HCT116 (cell line): Measurements from ENCODE around the gene RPLP2. TPM values are rescaled to one million over a fixed set of nuclear protein-coding genes. Genes with fewer than 3 reads are reported as not detected.

Experiments used
- ATAC-seq: fragments of 200-7000 bp; cut with Tn5 transposase; 2 replicates; pipeline ENCODE4 v1.9.1; 2020; ENCODE audit warnings: mild to moderate bottlenecking, moderate library complexity
- BruUV-seq: library from RNA; stranded (reverse); fragments of 400-500 nt; replicated peaks from 2 replicates; lab custom pipeline; 2021; lab: Mats Ljungman, UMichigan
- CTCF ChIA-PET: fragments of 300-600 bp; sonication (Branson Sonifier 250); formaldehyde crosslinking; loops from one replicate; lab custom pipeline; 2021; ENCODE audit warnings: antibody characterized with exemption; lab: Charles Lee
- POLR2A ChIA-PET: fragments of 300-600, 350-600 bp; sonication (Branson Sonifier 250); formaldehyde crosslinking; loops from one replicate; lab custom pipeline; 2021; ENCODE audit warnings: antibody characterized with exemption; lab: Charles Lee
- RAD21 ChIA-PET, 2 experiments: fragments of 300-600 bp; sonication (Branson Sonifier 250); formaldehyde crosslinking; loops; one replicate each; lab custom pipeline; 2023; ENCODE audit warnings: low total read pairs in 2 of 2; ENCODE audit not compliant: uncharacterized antibody in 2 of 2, unreplicated experiment in 2 of 2, low non-redundant PET in 1 of 2; lab: Charles Lee
- DNase-seq: peaks from one replicate; pipeline ENCODE4 v3.0.0-alpha.2; 2010; ENCODE audit warnings: low read depth, low spot score
- H2AFZ ChIP-seq: fragments of 200-600 bp; shearing (Covaris generic), sonication (generic); 2 replicates; pipeline ENCODE4 v1.6.1; 2017; ENCODE audit warnings: low read depth, mixed run types, mixed read lengths, antibody characterized with exemption, low read length; ENCODE audit not compliant: poor library complexity, severe bottlenecking
- H3K27ac ChIP-seq: 2 replicates; pipeline ENCODE4 v1.5.1; 2012; ENCODE audit warnings: low read depth, low read length
- H3K27me3 ChIP-seq: fragments of 200-600 bp; sonication (generic); 2 replicates; pipeline ENCODE4 v1.6.1; 2016; ENCODE audit warnings: mixed run types, low read length, mixed read lengths; ENCODE audit not compliant: insufficient read depth
- H3K36me3 ChIP-seq, 2 experiments: fragments of 200-500 bp in 1 of 2; fragments of 200-600 bp in 1 of 2; sonication (Bioruptor generic) in 1 of 2; sonication (generic) in 1 of 2; 2 replicates each; pipeline versions ENCODE4 v1.5.1 to v1.6.1; 2014 to 2016; ENCODE audit warnings: low read length in 2 of 2, inconsistent platforms in 1 of 2, mixed read lengths in 1 of 2, mixed run types in 1 of 2; ENCODE audit not compliant: insufficient read depth in 2 of 2, control insufficient read depth in 1 of 2
- H3K4me1 ChIP-seq, 2 experiments: fragments of 200-600 bp in 1 of 2; sonication (generic) in 1 of 2; 2 replicates each; pipeline versions ENCODE4 v1.5.1 to v1.6.1; 2012 to 2017; ENCODE audit warnings: low read length in 2 of 2, inconsistent platforms in 1 of 2, mild to moderate bottlenecking in 1 of 2, mixed read lengths in 1 of 2, mixed run types in 1 of 2, moderate library complexity in 1 of 2; ENCODE audit not compliant: insufficient read depth in 2 of 2, control insufficient read depth in 1 of 2
- H3K4me2 ChIP-seq: fragments of 200-600 bp; sonication (generic); 2 replicates; pipeline ENCODE4 v1.6.1; 2017; ENCODE audit warnings: mixed run types, low read length, mixed read lengths
- H3K4me3 ChIP-seq, 2 experiments: fragments of 200-600 bp in 1 of 2; sonication (generic) in 1 of 2; replicated peaks in 1 of 2; 2 replicates each; pipeline ENCODE4 v1.5.1; 2011 to 2016; ENCODE audit warnings: low read length in 2 of 2, control low read depth in 1 of 2, low read depth in 1 of 2, mild to moderate bottlenecking in 1 of 2, mixed read lengths in 1 of 2, mixed run types in 1 of 2
- H3K79me2 ChIP-seq: fragments of 200-600 bp; sonication (generic); 2 replicates; pipeline ENCODE4 v1.6.1; 2017; ENCODE audit warnings: mild to moderate bottlenecking, mixed run types, low read length, moderate library complexity, mixed read lengths; ENCODE audit not compliant: insufficient read depth
- H3K9ac ChIP-seq: fragments of 200-600 bp; sonication (generic); 2 replicates; pipeline ENCODE4 v1.6.1; 2016; ENCODE audit warnings: low read length, mixed read lengths
- H3K9me2 ChIP-seq: fragments of 200-600 bp; sonication (generic), shearing (Covaris generic); 2 replicates; pipeline ENCODE4 v1.6.1; 2017; ENCODE audit warnings: mixed run types, mild to moderate bottlenecking, moderate library complexity; ENCODE audit not compliant: insufficient read depth
- H3K9me3 ChIP-seq, 2 experiments: fragments of 200-500 bp in 1 of 2; fragments of 200-600 bp in 1 of 2; sonication (Bioruptor generic) in 1 of 2; sonication (generic) in 1 of 2; 2 replicates each; pipeline ENCODE4 v1.6.1; 2014 to 2017; ENCODE audit warnings: low read length in 2 of 2, mixed read lengths in 2 of 2, inconsistent platforms in 1 of 2, low read depth in 1 of 2, mild to moderate bottlenecking in 1 of 2, mixed run types in 1 of 2, moderate library complexity in 1 of 2; ENCODE audit not compliant: control insufficient read depth in 1 of 2, insufficient read depth in 1 of 2
- H4K20me1 ChIP-seq: fragments of 200-600 bp; sonication (generic), shearing (Covaris generic); 2 replicates; pipeline ENCODE4 v1.6.1; 2017; ENCODE audit warnings: mixed run types, mild to moderate bottlenecking, moderate library complexity; ENCODE audit not compliant: insufficient read depth
- CEBPB ChIP-seq: IDR thresholded peaks from 2 replicates; pipeline ENCODE4 v1.6.1; 2012; ENCODE audit warnings: low read depth
- CTCF ChIP-seq, 3 experiments: fragments of 200-600 bp in 1 of 3; sonication (generic) in 1 of 3; IDR thresholded peaks in 2 of 3; conservative IDR thresholded peaks in 1 of 3; 2 replicates each; pipeline ENCODE4 v1.5.1; 2012 to 2017; ENCODE audit warnings: low read depth in 2 of 3, low read length in 2 of 3, antibody characterized with exemption in 1 of 3, borderline replicate concordance in 1 of 3, control low read depth in 1 of 3, mild to moderate bottlenecking in 1 of 3, mixed read lengths in 1 of 3, mixed run types in 1 of 3, moderate library complexity in 1 of 3; ENCODE audit not compliant: insufficient read depth in 1 of 3
- EZH2 ChIP-seq: fragments of 200-600 bp; sonication (generic); IDR thresholded peaks from 2 replicates; pipeline ENCODE4 v1.6.1; 2017; ENCODE audit warnings: antibody characterized with exemption, mixed run types
- FOSL1 ChIP-seq: IDR thresholded peaks from 2 replicates; pipeline ENCODE4 v1.6.1; 2012; ENCODE audit warnings: low read depth
- MAX ChIP-seq: IDR thresholded peaks from 2 replicates; pipeline ENCODE4 v1.6.1; 2012
- POLR2A ChIP-seq: IDR thresholded peaks from 2 replicates; pipeline ENCODE4 v1.7.0; 2011; ENCODE audit warnings: borderline replicate concordance; ENCODE audit not compliant: insufficient read depth, insufficient read length; ENCODE audit errors: extremely low read depth
- POLR2AphosphoS5 ChIP-seq: IDR thresholded peaks from 2 replicates; pipeline ENCODE4 v1.6.1; 2011; ENCODE audit warnings: mild to moderate bottlenecking, low read depth, low read length, moderate library complexity
- RAD21 ChIP-seq: IDR thresholded peaks from 2 replicates; pipeline ENCODE4 v1.6.1; 2012; ENCODE audit warnings: low read depth, mild to moderate bottlenecking
- REST ChIP-seq: IDR thresholded peaks from 2 replicates; pipeline ENCODE4 v1.6.1; 2012; ENCODE audit warnings: low read depth
- SIN3A ChIP-seq: IDR thresholded peaks from 2 replicates; pipeline ENCODE4 v1.6.1; 2012; ENCODE audit warnings: low read depth
- TCF7L2 ChIP-seq: IDR thresholded peaks from 2 replicates; pipeline ENCODE4 v1.7.0; 2011; ENCODE audit warnings: borderline replicate concordance, inconsistent platforms; ENCODE audit not compliant: insufficient read depth, insufficient read length; ENCODE audit errors: extremely low read depth
- YY1 ChIP-seq: IDR thresholded peaks from 2 replicates; pipeline ENCODE4 v1.6.1; 2011; ENCODE audit warnings: low read length, low read depth, moderate library complexity, mild to moderate bottlenecking; ENCODE audit not compliant: insufficient replicate concordance; ENCODE audit errors: extremely low read depth
- ZFX ChIP-seq: fragments of 450-650 bp; IDR thresholded peaks from 2 replicates; pipeline ENCODE4 v1.6.1; 2017
- ZNF274 ChIP-seq: fragments of 200-500 bp; sonication (Bioruptor generic); IDR thresholded peaks from 2 replicates; pipeline ENCODE4 v1.6.1; 2014; ENCODE audit warnings: mild to moderate bottlenecking, low read depth, low read length, inconsistent platforms
- intact Hi-C: fragments of 100-400 bp; cut with micrococcal nuclease; formaldehyde crosslinking; loops from 2 replicates; pipeline ENCODE4 v1.10.0; 2022
- total RNA-seq: library from RNA; stranded (reverse); gene quantifications from one replicate; pipeline ENCODE4 v1.2.1, GENCODE V29; 2021; ENCODE audit not compliant: unreplicated experiment
- TF ChIP-seq, protein P1 (sequence below): IDR thresholded peaks from 2 replicates; pipeline ENCODE4 v1.6.1; 2012

RPLP2 gene
- total RNA-seq, 1 experiment from 2014 or later = 3,615 TPM

DNA sequence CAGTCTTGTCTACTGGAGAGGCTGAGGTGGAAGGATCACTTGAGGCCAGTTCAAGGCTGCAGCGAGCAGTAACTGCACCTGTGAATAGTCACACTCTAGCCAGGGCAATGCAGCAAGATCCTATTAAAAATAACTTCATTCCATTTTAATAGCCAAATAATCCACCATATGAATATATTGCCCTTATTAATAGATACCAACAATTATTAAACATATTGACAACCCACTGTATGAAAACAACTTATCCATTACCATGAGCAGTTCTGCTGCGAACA is 42.9 kb upstream of the RPLP2 start:
- intact Hi-C loops = no loop called here
- H3K79me2 ChIP-seq = peaks cover 21% of the 10 kb centered on the region
- CTCF ChIA-PET = interaction anchor here (0.6 kb wide), 1 partner anchor 12 kb away, joined by 3 read pairs; no protein-coding TSS in a partner anchor
- TF ChIP-seq CEBPB = no peak
- no peak for TF ChIP-seq MAX
- TF ChIP-seq, protein P1, sequence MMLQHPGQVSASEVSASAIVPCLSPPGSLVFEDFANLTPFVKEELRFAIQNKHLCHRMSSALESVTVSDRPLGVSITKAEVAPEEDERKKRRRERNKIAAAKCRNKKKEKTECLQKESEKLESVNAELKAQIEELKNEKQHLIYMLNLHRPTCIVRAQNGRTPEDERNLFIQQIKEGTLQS = no peak
- no peak for TF ChIP-seq YY1
- no peak for TF ChIP-seq POLR2A
- TF ChIP-seq EZH2 = no peak
- TF ChIP-seq FOSL1 = no peak
- TF ChIP-seq SIN3A = no peak
- no peak for TF ChIP-seq REST
- no peak for TF ChIP-seq ZNF274
- no peak for TF ChIP-seq ZFX
- TF ChIP-seq POLR2AphosphoS5 = no peak
- TF ChIP-seq CTCF (IDR thresholded peaks at IDR 0.05 in 2 of 3, conservative IDR thresholded peaks at IDR 0.05 in 1 of 3; ENCODE audit: borderline replicate concordance in 1 of 3, insufficient read depth in 1 of 3, low read depth in 2 of 3, low read length in 2 of 3) = no peak
- no peak for TF ChIP-seq RAD21
- no peak for TF ChIP-seq TCF7L2
- H3K36me3 ChIP-seq = peaks cover 26 to 61% of the 10 kb centered on the region in 2 experiments
- peak overlapping the region; percentile 45; the same call in 1 of the 2 replicates for H3K27ac ChIP-seq
- no TSS peak for BruUV-seq
- no peaks in the 10 kb centered on the region for H3K27me3 ChIP-seq
- no peak overlapping the region for H3K4me3 ChIP-seq
- peaks cover 16 to 43% of the 10 kb centered on the region in 2 experiments for H3K4me1 ChIP-seq
- H2AFZ ChIP-seq = no peak overlapping the region
- POLR2A ChIA-PET = no interaction called here
- H4K20me1 ChIP-seq = peaks cover 5% of the 10 kb centered on the region; the same call in 1 of the 2 replicates
- no peak overlapping the region for H3K4me2 ChIP-seq
- no peaks in the 10 kb centered on the region for H3K9me2 ChIP-seq
- no peak for ATAC-seq
- H3K9me3 ChIP-seq = no peaks in the 10 kb centered on the region
- no peak overlapping the region for H3K9ac ChIP-seq
- no peak for DNase-seq
- RAD21 ChIA-PET = no interaction called here
